NCI-H2227 (cell line): ENCODE measurements around the gene PCDH9.

Experiments used
- DNase-seq: peaks from one replicate; lab custom pipeline; 2025; ENCODE audit not compliant: unreplicated experiment; lab: John Stamatoyannopoulos, UW

Gene PCDH9

DNA sequence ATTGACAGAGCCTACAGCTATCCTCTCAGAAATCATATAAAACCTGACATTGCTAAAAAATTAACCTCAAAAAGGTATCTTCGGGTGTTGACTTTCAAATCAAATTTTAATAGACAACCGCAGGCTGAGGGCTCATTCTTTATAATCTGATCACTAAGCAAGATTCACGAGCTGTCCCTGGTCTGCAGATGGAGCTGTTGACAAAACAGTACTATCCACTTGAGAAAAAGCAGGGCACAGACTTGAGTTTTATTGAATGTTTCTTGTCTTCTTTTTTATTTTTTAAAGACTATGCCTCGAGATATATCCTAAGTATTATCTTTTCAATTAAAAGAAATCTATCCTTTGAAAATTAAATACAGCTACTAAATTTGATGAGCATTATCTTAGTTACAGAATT lies 540.5 kb downstream of the PCDH9 start:
- peak; percentile 44 for DNase-seq

DNA sequence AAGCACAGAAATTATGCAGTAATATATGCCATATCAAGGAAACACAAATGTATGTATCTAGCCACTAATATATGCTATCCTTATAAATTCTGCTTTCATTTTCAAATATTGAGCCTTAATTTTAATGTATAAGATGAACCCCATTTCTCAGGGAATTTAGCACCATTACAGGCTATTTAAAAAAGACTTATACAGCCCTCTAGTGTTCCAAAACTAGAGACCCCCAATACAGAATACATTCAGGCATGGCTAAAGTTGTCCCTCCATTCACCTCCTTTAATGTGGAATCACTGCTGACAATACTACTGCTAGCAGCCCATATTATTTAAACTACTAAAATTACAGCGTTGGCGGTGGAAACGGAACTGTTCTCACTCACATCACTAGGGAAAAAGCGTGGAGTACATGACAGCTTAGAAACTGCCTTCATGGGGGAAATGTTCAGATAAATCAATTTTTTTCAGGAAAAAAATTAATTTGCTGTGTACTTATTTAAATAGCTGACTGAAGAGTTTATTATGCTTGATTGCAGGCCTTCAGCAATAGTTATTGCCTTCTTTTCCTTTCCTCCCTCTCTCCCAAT lies 541.0 kb downstream of the PCDH9 start:
- peak; percentile 19 for DNase-seq

- DNase-seq: no peak
These were observed 548.7 kb downstream of the PCDH9 start for GRCh38 chr13:66681403-66681802.

GRCh38 chr13:66680031-66680430 lies 550.1 kb downstream of the PCDH9 start:
- no peak for DNase-seq

GRCh38 chr13:66675620-66676019 lies 554.5 kb downstream of the PCDH9 start:
- DNase-seq: no peak

DNA sequence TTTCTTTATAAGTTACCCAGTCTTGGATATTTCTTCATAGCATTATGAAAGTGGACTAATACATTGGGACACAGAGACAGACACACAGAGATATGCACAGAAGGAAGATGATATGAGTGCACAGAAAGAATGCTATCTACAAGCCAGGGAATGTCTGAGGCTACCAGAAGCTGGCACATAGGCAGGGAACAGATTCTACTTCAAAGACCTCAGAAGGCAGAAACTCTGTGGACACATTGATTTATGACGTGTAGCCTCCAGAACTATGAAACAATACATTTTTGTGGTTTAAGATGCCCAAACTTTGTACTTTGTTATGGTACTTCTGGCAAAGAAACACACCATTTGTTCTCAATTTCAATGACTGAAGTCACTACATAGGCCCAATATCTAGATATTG lies 556.7 kb downstream of the PCDH9 start:
- DNase-seq: no peak

- peak; percentile 74 for DNase-seq
These were observed 564.1 kb downstream of the PCDH9 start for GRCh38 chr13:66665991-66666390.

GRCh38 chr13:66663711-66664110 lies 566.4 kb downstream of the PCDH9 start:
- DNase-seq: no peak

GRCh38 chr13:66663206-66663605 lies 566.9 kb downstream of the PCDH9 start:
- no peak for DNase-seq

DNA sequence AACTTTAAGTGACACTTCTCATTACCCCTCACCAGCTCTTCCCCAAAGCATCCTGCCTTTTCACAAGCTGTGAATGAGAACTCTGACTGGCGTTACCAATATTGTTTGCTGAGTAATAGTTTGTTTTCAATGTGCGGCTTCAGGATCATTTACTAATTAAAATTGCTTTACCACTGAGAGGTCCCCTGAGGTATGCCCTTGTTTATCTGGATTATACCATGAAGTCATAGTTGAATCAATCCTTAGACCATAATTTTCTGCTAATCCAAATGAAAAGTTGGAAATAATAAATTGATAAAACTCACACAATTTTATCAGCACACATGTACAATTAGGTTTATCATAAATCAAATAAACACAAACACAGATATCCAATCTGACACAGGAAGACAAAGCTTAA lies 568.8 kb downstream of the PCDH9 start:
- no peak for DNase-seq

DNA sequence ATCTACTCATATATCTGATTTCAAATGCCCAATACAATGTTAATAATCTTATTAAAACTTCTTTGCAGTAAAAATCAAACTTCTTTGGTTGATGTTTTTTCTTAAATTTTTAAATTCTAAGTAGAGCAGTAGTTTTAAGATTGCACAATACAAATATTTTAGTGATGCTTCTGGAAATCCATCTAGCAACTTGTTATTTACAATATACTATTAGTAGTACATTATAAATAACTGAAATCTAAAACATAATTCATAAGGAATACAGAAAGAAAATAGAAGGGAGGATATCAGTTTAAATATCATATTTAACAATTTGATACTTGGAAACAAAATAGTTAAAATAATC lies 569.7 kb downstream of the PCDH9 start:
- DNase-seq: no peak

DNA sequence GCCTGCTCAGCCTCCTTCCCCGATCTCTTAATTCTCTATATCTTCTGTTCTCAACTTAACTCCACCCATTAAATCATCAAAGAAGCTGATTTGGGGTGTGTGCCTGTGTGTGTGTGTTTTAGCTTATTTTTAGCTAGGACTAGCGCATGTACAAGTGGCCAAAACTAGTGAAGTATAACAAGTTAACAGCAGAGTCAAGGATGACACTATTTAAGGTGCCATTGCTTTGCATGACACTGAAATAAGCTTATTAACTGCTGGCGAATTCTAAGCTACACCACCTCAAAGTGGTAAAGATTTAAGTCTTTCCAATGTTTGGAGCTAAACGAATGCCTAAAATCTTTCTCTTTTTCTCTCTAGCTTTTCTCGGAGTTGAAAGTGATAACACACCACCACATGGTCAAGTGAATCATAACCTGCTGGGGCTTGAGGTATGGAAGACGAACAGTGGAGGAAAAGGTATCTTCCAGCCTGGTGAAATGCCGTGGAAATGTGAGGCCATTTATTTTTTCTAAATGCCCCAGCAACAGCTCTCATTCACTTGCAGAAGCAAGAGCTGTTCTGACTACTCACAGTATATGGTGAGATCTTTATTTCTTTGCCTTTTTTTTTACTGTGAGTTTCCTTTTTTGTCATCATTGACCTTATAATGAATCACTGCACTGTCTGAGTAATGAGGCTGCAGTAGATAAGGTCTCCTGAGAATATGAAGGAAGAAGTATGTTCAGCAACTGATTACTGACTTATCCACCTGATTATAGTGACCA lies 570.3 kb downstream of the PCDH9 start:
- no peak for DNase-seq

- DNase-seq: no peak
These were observed 570.9 kb downstream of the PCDH9 start for GRCh38 chr13:66659286-66659685.

DNA sequence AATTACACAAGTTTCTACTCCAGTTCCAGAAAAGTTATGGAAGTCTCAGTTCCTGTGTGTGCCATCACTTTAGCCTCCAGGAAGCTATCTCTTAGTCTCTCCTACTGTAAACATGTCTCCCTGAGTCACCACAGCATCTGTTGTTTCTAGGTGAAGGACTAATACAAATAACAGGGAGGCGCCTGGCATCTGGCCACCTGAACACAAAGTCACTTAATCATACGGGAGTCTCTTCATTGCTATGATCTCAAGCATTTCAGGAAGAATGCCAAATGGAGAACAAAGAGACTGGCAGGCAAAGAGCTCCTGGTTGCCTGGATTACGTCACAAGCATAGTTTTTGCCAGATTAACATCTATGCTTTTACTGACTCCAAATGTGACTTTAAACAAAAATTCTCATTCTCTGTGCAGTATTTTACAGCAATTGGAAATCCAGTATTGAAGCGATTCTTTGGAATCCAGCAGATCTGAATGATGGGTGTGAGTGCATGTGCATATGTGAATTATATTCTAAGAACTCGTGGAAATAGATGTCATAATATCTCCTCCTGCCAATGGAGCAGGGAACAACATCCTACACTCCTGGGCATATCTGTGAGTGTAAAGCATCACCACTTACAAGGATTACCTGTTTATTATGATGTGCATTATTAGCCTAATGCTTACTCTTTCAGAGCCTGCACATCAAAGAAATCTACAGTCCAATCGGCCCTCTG lies 572.8 kb downstream of the PCDH9 start:
- DNase-seq: peak; percentile 73

DNA sequence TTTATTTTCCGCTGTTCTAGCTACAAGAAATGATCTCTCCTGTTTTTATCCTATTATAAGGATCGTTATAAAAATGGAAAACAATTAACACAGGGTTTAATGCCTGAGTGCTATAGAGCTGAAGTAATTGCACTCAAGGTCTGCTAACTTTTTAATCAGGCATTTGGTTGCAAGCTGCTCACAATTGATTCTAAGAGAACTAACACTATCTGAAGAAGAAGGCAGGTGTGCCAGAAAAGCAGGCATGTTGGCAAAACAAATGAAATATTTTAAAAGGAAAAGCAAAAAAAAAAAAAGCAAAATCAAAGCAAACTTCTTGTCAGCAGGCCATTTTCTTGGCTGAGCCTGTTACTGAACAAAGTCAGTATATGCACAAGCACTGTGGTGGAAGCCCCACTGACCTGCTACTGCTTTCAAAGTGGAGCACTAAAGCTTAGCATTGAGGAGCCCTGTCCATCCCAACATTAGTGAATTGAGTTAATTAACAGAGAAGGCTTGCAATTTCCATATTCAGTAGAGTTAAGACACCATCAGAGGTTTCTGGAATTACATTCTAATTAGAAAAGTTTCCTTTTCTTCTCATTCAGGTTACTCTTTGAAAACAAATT lies 574.2 kb downstream of the PCDH9 start:
- no peak for DNase-seq

DNA sequence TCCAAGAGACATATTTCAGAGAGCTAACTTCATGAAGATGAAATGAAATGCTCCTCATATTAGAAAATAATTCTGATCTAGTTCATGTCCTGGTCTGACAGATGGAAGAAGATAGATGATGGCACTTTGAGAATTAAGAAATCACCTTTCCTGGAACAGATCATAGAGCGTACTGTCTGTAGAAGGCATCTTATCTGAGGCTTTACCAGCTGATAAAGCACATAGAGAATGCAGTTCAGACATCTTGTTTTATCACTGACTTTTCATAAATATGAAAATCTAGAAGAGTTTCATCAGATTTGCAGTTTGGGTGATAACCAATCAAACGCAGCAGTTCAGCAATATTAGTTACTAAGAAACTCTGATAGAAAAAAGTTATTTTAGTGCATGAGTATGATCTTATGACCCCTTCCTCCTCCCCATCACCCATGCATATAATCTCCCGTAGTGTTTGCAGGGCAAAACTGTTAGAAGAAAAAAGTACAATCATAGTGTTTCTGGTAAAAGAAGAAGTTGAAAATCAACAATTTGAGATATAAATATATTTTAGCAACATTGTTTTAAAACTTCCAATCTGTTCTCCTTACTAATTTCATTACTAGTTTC lies 585.2 kb downstream of the PCDH9 start:
- DNase-seq: no peak

DNA sequence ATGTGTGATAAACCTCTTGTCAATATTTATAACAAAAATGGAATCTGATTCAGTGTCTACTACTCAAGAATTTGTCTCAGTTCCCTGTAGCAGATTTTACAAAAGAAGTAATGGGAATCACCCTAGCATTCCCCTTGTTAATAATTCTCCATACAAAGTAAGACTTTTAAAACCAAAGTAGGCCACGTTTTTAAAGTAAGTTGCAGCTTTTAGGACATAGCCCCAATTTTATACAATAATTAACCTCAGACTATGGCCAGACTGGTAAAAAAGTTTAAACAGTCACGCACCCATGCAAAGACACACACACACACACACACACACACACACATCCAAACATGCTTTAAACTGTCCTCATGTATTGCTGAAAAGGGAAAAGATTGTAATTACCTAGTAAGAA lies 589.9 kb downstream of the PCDH9 start:
- no peak for DNase-seq

- no peak for DNase-seq
These were observed 591.1 kb downstream of the PCDH9 start for GRCh38 chr13:66639044-66639443.

DNA sequence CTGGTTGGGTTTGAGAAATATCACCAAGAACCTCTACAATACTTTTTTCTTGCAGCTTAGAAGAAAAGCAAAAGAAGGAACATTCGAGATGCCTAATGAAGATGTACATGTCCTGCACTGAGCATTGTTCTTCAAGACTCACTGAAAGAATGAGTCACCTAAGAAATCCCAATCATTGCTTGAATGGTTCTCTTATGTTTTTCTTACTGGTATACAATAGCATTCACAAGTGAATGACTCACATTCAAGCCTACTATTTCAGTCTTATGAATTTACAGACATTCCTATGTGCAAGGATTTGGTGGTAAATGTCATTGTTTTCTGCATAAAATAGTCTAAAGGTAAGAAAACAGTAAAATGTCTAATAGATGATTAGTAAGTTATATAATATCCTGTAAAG lies 594.6 kb downstream of the PCDH9 start:
- DNase-seq: no peak

GRCh38 chr13:66634384-66634783 lies 595.8 kb downstream of the PCDH9 start:
- no peak for DNase-seq

GRCh38 chr13:66627512-66627911 lies 602.6 kb downstream of the PCDH9 start:
- no peak for DNase-seq

DNA sequence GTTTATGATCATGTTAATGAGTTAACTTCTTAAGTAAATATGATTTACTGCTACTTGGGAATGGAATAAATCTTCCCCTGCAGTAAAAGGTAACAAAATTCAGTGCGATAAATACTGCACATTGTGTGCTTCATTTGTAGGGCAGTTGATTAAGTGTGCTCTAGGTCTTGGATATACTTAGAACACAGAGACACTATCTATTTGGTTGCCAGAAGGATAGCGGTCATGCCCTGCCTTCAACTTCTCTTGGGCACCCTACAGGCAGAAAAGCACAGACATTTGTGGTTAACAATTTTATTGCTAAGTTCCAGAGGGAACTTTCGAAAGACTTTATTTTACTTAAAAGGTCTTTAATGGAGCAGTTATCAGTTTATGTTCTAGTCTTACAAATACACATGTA lies 605.8 kb downstream of the PCDH9 start:
- DNase-seq: no peak
